Measurements from ENCODE around the gene COL19A1. TPM values are rescaled to one million over a fixed set of nuclear protein-coding genes. Genes with fewer than 3 reads are reported as not detected.

COL19A1 gene
- total RNA-seq, 1 donor, result 9.1 TPM

DNA sequence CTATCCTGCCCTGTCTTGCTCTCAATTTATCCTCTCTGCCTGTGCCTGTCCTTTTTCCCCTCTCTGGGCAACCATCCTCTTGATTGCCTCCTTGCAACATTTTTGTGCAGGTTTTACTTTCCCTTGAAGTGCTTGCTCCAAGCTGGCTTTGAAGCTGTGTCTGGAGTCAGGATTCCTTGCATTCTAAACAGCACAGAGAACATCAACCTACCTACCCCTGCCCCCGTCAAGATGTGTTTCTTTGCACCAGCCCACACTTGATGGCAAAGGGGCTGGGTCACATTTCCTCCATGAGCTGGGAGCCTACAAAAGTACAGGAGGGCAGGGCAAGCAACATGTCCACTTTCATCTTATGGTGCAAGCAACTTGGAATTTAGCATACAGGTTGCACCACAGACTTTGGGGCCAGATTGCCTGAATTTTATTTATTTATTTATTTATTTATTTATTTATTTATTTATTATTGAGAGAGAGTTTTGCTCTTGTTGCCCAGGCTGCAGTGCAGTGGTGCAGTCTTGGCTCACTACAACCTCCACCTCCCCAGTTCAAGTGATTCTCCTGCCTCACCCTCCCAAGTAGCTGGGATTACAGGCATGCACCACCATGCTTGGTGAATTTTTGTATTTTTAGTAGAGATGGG is 206.3 kb downstream of the COL19A1 start:
- H3K4me1 ChIP-seq (ENCODE audit: insufficient read depth, low read length), result no peaks in the 10 kb centered on the region

DNA sequence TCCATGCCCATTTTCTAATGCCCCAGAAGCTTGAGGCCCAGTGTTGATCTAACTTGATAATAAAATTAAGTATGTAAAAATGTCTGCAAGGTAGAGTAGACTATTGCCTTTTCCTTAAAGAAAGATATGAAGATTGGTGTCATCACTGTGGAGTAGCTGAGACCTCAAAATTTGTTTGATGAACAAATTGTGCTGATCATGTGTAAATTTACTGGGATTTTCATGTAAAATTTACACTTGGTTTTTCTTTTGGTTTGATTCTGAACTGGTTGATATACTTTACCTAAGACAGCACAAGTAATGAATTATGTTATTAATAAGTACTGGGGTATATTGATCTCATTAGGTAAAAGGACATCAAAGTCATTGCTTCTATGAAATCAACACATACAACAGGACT is 207.3 kb downstream of the COL19A1 start:
- H3K4me1 ChIP-seq (ENCODE audit: insufficient read depth, low read length), result no peaks in the 10 kb centered on the region

More for the DNA sequence above, 206.3 kb downstream of the COL19A1 start:
- Histone ChIP-seq H3K27me3 (ENCODE audit: insufficient read depth, low read length) (no peaks in the 10 kb centered on the region), H3K4me3 (ENCODE audit: low read length) (no peak overlapping the region), H3K9me3 (ENCODE audit: low read depth, low read length) (no peaks in the 10 kb centered on the region)

GRCh38 chr6:70079241-70079640 is 212.9 kb downstream of the COL19A1 start:
- Histone ChIP-seq H3K4me3 (ENCODE audit: low read length) (no peak overlapping the region), H3K4me1 (ENCODE audit: insufficient read depth, low read length) (no peaks in the 10 kb centered on the region), H3K9me3 (ENCODE audit: low read depth, low read length) (no peaks in the 10 kb centered on the region), H3K27me3 (ENCODE audit: insufficient read depth, low read length) (no peaks in the 10 kb centered on the region)

More for the DNA sequence above, 207.3 kb downstream of the COL19A1 start:
- Histone ChIP-seq H3K27me3 (ENCODE audit: insufficient read depth, low read length) (no peaks in the 10 kb centered on the region), H3K4me3 (ENCODE audit: low read length) (no peak overlapping the region), H3K9me3 (ENCODE audit: low read depth, low read length) (no peaks in the 10 kb centered on the region)

DNA sequence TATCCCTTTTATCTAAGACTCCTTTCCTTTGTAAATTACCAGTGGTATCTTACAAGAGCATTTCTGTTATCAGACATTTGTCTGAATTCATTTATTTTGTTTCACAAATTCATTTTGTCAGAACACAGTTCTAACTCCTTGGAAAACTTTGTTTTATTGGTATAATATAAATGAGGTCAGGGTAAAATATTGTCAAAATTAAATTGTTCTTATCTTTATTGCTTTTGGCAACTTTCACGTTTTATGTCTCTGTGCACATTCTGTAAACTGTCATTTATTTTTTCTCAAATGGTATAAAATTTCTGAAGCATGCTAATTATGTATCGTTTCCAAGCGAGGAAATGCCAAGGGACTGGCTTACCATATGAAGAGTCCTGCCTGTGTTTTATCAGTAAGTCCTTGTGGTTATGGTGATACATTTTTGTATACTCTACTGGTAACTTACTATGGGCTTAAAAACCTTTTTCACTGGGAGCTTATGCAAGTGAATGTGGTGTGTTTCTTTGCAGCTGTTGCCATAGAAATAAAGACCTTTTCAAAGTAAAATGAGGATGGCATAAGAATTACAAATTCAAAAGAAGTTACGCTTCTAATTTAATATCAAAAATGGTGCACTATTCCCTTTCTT is 214.2 kb downstream of the COL19A1 start:
- no peaks in the 10 kb centered on the region for H3K4me1 ChIP-seq (ENCODE audit: insufficient read depth, low read length)

DNA sequence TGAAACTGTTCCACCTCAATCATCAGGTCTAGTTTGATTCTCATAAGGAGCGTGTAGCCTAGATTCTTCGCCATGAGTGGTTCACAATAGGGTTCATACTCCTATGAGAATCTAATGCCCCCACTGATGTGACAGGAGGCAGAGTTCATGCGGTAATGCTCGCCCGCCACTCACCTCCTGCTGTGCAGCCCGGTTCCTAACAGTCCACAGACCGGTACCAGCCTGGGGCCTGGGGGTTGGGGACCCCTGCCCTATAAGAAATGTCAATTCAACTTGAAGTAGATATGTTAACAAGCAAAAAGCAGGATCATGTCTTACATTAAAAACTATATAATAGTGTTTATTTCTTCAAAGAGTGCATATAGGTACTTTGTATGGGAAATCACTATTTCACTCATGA is 216.5 kb downstream of the COL19A1 start:
- Histone ChIP-seq H3K4me3 (ENCODE audit: low read length) (no peak overlapping the region), H3K9me3 (ENCODE audit: low read depth, low read length) (no peaks in the 10 kb centered on the region), H3K4me1 (ENCODE audit: insufficient read depth, low read length) (no peaks in the 10 kb centered on the region), H3K27me3 (ENCODE audit: insufficient read depth, low read length) (no peaks in the 10 kb centered on the region)

More for the DNA sequence above, 214.2 kb downstream of the COL19A1 start:
- Histone ChIP-seq H3K27me3 (ENCODE audit: insufficient read depth, low read length) (no peaks in the 10 kb centered on the region), H3K4me3 (ENCODE audit: low read length) (no peak overlapping the region), H3K9me3 (ENCODE audit: low read depth, low read length) (no peaks in the 10 kb centered on the region)

GRCh38 chr6:70086806-70087205 is 220.4 kb downstream of the COL19A1 start:
- H3K4me1 ChIP-seq (ENCODE audit: insufficient read depth, low read length), result no peaks in the 10 kb centered on the region
- no peak overlapping the region for H3K4me3 ChIP-seq (ENCODE audit: low read length)
- no peaks in the 10 kb centered on the region for H3K9me3 ChIP-seq (ENCODE audit: low read depth, low read length)
- no peaks in the 10 kb centered on the region for H3K27me3 ChIP-seq (ENCODE audit: insufficient read depth, low read length)

- H3K9me3 ChIP-seq (ENCODE audit: low read depth, low read length), result no peaks in the 10 kb centered on the region
- no peak overlapping the region for H3K4me3 ChIP-seq (ENCODE audit: low read length)
- H3K27me3 ChIP-seq (ENCODE audit: insufficient read depth, low read length), result no peaks in the 10 kb centered on the region
- H3K4me1 ChIP-seq (ENCODE audit: insufficient read depth, low read length), result no peaks in the 10 kb centered on the region
Measured at GRCh38 chr6:70094156-70094555, 227.8 kb downstream of the COL19A1 start.

- Histone ChIP-seq H3K27me3 (ENCODE audit: insufficient read depth, low read length) (no peaks in the 10 kb centered on the region), H3K4me1 (ENCODE audit: insufficient read depth, low read length) (no peaks in the 10 kb centered on the region)
Measured at GRCh38 chr6:70099732-70100131, 233.4 kb downstream of the COL19A1 start.

DNA sequence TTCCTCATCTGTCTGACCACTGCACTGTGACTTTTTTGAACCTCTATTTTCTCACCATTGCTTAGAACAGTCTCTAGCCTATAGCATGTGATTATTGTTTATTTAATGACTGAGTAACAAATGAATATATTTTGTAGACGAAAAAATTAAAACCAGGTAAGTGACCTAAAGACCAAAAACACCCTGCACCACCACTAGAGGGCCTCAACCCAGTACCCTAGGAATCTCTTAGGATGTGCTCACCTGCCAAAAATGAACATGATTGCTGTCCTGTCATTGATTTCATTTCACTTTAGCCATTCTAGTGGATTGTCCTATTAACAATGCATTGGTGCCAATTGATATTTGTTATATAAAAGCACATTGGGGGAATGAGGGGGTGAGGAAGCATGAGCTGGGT is 237.4 kb downstream of the COL19A1 start:
- Histone ChIP-seq H3K27me3 (ENCODE audit: insufficient read depth, low read length) (no peaks in the 10 kb centered on the region), H3K4me3 (ENCODE audit: low read length) (no peak overlapping the region), H3K4me1 (ENCODE audit: insufficient read depth, low read length) (no peaks in the 10 kb centered on the region), H3K9me3 (ENCODE audit: low read depth, low read length) (no peaks in the 10 kb centered on the region)

More at GRCh38 chr6:70099732-70100131, 233.4 kb downstream of the COL19A1 start:
- no peaks in the 10 kb centered on the region for H3K9me3 ChIP-seq (ENCODE audit: low read depth, low read length)
- H3K4me3 ChIP-seq (ENCODE audit: low read length), result no peak overlapping the region

DNA sequence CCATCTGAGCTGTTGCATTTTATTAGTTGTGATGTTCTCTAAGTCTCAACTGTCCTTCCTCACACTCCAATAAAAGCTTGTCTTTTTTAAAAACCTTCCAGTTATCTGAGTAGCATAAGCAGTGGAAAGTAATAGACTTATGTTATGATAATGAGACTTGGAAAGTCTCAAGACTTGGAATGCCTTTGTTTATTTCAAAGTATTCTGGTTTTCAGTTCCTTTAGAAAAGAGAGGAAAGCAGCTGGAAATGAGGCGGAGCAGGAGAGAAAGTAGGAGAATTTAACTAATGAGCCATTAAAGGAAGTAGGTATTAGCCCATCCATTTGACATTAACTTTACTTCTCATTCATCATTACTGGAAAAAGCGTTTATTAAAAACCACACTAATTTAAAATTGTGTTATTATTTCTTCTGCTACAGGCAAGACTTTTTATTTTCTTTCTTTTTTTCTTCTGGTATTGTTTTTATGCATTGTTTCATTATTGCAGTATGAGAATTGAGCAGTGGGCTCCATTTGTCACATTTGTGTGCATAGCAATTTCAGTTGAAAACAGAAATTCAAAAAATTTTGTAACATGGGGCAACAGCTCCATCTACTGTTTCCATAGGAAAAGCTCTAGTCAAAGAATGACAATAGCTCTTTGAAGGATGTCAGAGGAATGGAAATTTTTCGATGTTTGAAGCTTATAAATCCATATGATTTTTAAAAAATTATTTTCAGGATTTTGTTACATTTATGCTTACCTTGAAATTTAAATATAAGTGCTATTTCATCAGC is 241.7 kb downstream of the COL19A1 start:
- Histone ChIP-seq H3K9me3 (ENCODE audit: low read depth, low read length) (no peaks in the 10 kb centered on the region), H3K27me3 (ENCODE audit: insufficient read depth, low read length) (no peaks in the 10 kb centered on the region), H3K4me1 (ENCODE audit: insufficient read depth, low read length) (no peaks in the 10 kb centered on the region), H3K4me3 (ENCODE audit: low read length) (no peak overlapping the region)

- no peaks in the 10 kb centered on the region for H3K4me1 ChIP-seq (ENCODE audit: insufficient read depth, low read length)
- H3K27me3 ChIP-seq (ENCODE audit: insufficient read depth, low read length), result no peaks in the 10 kb centered on the region
- H3K9me3 ChIP-seq (ENCODE audit: low read depth, low read length), result no peaks in the 10 kb centered on the region
Measured at GRCh38 chr6:70110126-70111022, 244.0 kb downstream of the COL19A1 start.

GRCh38 chr6:70111737-70112136 is 245.4 kb downstream of the COL19A1 start:
- Histone ChIP-seq H3K4me1 (ENCODE audit: insufficient read depth, low read length) (no peaks in the 10 kb centered on the region), H3K4me3 (ENCODE audit: low read length) (no peak overlapping the region), H3K27me3 (ENCODE audit: insufficient read depth, low read length) (no peaks in the 10 kb centered on the region), H3K9me3 (ENCODE audit: low read depth, low read length) (no peaks in the 10 kb centered on the region)

More at GRCh38 chr6:70110126-70111022, 244.0 kb downstream of the COL19A1 start:
- H3K4me3 ChIP-seq (ENCODE audit: low read length), result no peak overlapping the region

- no peak overlapping the region for H3K4me3 ChIP-seq (ENCODE audit: low read length)
- H3K9me3 ChIP-seq (ENCODE audit: low read depth, low read length), result no peaks in the 10 kb centered on the region
- H3K27me3 ChIP-seq (ENCODE audit: insufficient read depth, low read length), result no peaks in the 10 kb centered on the region
- H3K4me1 ChIP-seq (ENCODE audit: insufficient read depth, low read length), result no peaks in the 10 kb centered on the region
Measured at GRCh38 chr6:70112716-70113115, 246.4 kb downstream of the COL19A1 start.

DNA sequence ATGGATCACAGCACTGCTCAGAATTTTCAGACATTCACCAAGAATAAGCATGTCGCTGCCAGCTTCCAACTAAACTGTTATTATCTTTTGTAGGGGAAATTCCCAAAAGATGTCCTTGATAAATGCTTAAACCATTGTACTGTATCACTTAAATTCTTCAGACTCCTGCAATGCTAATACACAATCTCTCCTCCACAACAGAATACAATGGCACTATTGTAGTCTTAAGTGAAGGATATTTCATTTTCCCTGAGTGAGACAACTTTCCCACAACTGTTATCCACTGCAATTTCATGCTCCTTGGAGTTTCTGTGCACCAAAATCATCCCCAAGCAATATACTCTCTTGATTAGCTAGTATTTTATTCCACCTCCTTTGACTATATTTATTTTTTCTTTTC is 246.8 kb downstream of the COL19A1 start:
- Histone ChIP-seq H3K9me3 (ENCODE audit: low read depth, low read length) (no peaks in the 10 kb centered on the region), H3K4me3 (ENCODE audit: low read length) (no peak overlapping the region), H3K27me3 (ENCODE audit: insufficient read depth, low read length) (no peaks in the 10 kb centered on the region), H3K4me1 (ENCODE audit: insufficient read depth, low read length) (no peaks in the 10 kb centered on the region)

Measured in mononuclear cell (primary cell).